ENCODE results near the gene FOXN3.

The FOXN3 gene

GRCh38 chr14:89382901-89383845 is 33.9 kb downstream of the FOXN3 start:
- no peak for DNase-seq

DNA sequence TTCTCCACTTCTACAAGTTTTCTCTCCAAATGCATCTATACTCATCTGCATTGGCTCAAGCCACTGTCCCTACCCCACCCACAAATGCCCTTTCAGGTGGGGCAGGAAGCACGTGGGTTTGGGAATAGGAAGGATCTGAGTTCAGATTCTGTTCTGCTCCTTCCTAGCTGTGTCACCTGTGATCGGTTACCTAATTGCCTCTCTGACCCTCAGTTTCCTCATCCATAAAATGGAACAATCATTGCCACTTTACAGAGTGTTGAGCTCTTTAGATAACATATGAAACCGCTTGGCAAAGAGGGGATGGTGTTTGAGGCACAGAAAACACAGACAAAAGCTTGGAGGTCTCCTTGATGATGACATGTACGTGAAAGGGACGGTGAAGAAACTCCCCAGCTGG is 34.5 kb downstream of the FOXN3 start:
- no peak for DNase-seq

DNA sequence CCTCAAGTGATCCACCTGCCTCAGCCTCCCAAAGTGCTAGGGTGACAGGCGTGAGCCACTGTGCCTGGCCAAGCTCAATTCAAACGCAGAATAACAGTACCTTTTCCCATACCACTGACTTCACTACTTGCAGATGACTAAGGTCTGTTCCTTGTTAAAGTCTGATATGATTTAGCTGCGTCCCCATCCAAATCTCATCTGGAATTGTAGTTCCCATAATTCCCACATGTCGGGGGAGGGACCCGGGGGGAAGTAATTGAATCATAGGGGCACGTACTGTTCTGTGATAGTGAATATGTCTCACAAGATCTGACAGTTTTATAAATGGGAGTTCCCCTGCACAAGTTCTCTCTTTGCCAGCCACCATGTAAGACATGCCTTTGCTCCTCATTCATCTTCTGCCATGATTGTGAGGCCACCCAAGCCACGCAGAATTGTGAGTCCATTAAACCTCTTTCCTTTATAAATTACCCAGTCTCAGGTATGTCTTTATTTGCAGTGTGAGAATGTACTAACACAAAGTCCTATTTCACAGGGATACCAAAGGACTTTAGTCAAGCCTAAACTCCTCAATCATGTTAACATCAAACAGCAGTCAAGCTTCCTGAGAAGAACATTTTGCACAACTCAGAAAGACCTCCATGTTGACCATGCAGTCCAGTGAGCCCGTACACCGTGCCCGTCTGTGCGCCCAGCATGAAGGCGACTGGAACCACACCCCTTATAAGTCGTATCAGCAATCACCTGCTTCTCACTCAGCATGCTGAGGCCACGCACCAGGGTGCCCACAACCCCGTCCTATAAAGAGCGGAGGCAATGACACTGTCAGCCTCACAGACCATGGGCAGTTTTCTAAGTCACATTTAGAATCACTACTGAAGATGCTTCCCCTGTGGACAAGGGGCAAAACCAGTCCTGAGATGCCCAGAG is 36.9 kb downstream of the FOXN3 start:
- DNase-seq: no peak

- DNase-seq: no peak
Measured at GRCh38 chr14:89379006-89379405, 38.0 kb downstream of the FOXN3 start.

DNA sequence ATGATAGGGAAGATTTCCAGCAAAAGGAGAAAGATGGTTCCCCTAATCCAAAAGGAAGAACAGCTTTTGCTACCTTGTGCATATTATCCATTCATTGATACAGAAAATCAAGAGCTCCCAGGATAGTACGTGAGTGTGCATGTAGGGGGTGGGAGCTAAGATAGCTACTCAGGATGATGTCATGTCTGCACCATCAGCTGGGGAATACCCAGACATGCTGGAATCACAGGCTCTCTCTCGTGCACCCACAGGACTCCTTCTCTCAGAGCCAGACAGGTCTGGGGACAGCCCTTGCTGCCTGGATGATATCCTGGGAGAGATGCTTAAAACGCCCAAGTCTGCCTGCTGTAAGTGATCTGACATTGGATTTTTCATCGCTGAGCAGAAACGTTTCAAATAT is 38.9 kb downstream of the FOXN3 start:
- no peak for DNase-seq

DNA sequence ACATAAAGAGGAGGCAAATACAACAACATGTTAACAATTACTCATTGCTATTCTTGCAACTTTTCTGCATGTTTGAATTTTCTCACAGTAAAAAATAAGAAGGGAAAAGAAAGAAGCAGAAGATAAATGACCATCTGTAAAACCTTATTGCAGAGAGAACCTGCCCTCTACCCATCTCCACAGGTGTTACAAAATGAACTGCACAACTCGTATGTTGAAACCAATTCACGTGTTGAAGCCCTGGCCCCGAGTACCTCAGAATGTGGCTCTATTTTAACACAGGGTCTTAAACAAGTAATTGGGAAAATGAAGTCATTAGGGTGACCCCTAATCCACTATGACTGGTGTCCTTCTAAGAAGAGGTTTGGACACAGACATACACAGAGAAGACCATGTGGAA is 39.5 kb downstream of the FOXN3 start:
- DNase-seq: no peak

DNA sequence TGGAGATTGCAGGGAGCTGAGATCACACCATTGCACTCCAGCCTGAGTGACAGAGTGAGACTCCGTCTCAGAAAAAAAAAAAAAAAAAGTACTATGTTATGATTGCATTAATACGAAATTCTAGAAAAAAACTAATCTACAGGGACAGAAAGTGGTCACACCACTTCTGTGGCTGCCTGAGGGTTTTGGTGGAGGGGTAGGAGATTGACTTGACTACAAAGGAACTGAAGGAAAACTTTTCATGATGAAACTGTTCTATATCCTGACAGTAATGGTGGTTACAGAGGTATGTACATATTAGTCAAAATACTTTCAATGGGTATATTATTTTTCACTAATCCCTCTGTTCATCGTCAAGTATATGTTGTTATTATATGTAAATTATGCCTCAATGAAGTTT is 42.1 kb downstream of the FOXN3 start:
- no peak for DNase-seq

GRCh38 chr14:89373185-89373584 is 43.8 kb downstream of the FOXN3 start:
- DNase-seq: no peak

DNA sequence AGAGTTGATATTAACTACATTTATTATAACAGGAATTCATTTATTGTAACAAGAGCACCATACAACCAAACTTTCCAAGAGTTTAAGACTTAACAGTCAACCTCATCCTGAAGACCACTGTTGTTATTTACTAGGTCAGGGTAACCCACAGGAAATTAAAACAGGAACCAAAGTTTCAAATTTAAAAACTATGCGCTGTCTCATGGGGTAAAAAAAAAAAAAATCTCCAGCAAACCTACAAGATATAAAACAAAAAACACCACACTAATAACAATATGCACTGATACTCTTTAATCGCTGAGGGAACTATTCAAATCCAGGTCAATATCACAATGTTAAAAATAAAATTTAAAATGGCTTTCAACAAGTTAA is 44.5 kb downstream of the FOXN3 start:
- DNase-seq: no peak

- DNase-seq: no peak
Measured at GRCh38 chr14:89371585-89372511, 45.2 kb downstream of the FOXN3 start.

DNA sequence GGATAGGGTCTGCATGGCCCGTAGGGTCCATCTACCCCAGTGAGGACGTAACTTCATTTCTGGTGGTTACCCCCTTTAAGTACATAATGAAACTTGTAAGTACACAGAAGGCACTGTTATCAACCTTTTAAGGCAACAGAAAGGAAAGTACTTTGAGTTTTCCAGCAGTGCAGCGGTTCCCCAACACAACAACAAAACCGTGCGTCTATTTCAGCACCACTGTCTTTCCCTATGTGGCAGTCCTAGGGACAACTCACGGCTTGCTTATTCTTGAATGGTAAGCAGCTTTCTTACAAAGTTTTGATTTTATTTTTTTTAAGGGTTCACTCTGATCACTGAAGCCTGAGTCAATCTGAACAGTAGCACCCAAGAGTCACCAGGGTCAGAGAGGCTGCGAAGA is 46.3 kb downstream of the FOXN3 start:
- no peak for DNase-seq

DNA sequence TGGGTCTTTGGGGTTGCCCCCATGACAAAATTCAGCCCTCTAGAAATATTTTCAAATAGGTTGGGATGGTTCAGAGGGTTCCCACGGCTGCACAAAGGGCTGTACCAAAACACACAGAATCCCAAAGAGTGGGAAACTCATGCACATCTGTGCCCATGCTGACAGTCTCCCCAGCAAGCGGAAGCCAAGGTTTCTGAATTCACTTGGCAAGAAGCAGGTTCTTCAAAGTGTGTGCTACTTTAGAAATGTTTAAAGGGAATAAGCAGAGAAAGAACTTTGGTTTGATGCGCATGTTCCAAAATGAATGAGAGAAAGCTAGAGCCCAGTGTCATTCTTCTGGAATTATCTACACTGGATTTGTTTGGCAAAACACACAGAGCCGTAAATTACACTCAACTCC is 46.7 kb downstream of the FOXN3 start:
- no peak for DNase-seq

GRCh38 chr14:89369656-89370055 is 47.4 kb downstream of the FOXN3 start:
- DNase-seq: no peak

DNA sequence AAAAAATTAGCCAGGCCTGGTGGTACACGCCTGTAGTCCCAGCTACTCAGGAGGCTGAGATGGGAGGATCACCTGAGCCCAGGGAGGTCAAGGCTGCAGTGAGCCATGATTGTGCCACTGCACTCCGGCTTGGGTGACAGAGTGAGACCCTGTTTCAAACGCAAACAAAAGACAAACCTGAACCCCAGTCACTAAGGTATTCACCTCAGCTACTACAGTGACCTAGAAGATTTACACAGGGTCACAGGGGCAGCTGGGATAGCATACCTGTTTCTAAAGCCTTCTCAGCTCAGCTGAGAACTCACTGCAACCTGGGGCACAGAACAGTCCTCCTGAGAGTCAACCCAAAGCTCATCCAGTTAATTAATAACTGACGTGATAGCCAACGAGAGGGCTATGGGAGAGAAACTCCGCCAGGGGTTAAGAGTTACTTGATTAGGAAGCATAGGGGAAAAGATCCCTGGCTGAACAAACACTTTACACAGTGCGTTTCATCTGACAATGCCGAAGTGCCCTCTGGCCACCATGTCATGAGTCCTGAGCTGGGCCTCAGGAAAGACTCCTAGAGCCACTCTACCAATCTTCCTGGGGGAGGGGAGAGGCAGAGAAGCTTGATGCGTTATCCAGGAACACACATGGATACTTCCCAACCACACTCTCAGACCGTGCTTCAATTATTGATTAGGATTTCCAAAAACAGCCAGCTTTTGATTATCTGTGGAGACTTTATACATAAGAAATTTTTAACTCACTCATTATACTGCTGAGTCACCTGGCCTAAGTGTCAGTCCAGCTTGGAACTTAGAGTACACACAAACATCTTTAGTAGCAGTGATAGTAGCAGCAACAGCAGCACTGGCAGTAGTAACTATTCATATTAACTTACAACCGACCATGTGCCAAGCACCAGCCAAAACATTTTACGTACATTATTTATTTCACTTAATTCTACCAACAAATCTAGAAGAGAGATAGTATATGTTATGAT is 48.2 kb downstream of the FOXN3 start:
- no peak for DNase-seq

GRCh38 chr14:89367779-89368120 is 49.3 kb downstream of the FOXN3 start:
- DNase-seq: no peak

- DNase-seq: no peak
Measured at GRCh38 chr14:89366864-89367778, 49.9 kb downstream of the FOXN3 start.

DNA sequence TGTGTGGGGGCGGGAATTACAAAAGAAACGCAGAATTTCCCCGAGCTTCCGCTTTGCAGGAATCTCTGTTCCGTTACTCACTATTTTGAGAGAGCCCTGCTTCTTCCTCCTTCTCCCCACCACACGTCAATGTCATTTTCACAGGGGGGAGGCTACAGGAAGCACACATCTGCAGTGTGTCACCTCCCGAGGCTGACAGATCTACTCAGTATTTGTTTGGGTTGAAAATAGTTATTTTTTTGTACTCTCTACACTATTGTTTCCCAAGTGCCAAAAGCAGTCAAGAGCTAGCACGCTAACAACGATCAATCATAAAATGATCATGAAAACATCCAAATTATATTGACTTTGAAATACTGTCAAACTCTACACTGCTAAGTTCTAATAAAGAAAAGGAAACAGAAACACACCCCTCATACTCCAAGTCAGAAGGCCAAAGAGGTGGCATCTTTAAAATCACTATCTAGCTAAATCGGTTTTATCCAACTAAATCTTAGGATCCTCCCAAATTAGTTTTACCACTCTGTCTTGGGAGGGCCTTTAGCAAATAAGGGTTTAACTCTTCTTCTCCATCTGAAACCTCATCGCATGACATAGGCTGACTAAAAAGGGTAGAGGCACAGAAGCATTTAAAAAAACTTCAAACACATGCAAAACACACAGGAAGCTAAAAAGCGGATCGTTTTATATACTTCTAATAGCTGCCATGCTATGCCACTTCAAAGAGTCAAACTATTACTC is 51.8 kb downstream of the FOXN3 start:
- peak; percentile 67 for DNase-seq

DNA sequence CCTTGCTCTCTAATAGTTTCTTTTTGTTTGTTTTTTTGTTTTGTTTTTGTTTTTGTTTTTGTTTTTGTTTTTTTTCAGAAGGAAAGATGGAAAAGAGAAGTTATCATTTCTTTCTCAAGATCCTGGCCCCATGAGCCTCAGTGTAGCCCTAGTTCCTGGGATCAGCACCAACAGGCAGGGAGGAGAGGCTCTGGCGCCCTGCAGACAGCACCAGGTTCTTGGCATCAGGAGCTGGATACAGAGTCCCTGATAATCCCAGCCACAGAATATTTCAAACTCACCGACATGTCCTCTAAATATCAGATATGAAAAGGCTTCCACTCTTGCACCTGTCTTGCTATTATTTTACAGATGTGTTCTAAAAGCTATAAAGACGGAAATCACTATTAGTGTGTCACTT is 52.7 kb downstream of the FOXN3 start:
- DNase-seq: no peak

DNA sequence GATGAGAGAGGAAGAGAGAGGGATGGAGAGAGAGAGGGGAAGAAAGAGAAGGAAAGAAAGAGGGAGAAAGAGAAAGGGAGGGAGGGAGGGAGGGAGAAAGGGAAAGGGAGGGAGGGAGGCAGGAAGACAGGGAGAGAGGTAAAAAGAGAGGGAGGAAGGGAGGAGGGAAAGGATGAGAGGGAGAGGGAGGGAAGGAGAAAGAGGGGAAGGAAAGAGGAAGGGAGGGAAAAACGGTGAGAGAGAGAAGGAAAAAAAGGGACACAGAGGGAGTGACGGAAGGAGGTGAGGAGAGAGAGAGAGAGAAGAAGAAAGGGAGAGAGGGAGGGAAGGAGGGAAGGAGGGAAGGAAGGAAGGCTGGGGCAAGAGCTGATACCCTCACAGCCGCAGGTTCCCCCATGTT is 56.8 kb downstream of the FOXN3 start:
- DNase-seq: no peak
